ENCODE data around the gene XCL1. TPM values are rescaled to one million over a fixed set of nuclear protein-coding genes. Genes with fewer than 3 reads are reported as not detected.

XCL1 gene
- total RNA-seq, 1 experiment from 2014 or later = not detected

- peak overlapping the region; percentile 3 for H2AFZ ChIP-seq (ENCODE audit: low read depth, low read length, poor library complexity, severe bottlenecking)
- CTCF ChIA-PET = interaction anchor here (1.3 kb wide), 1 partner anchor 8 kb away, joined by 7 read pairs; no protein-coding TSS in a partner anchor
- H3K9me2 ChIP-seq (ENCODE audit: insufficient read depth) = no peaks in the 10 kb centered on the region
- peak overlapping the region; percentile 27 for H3K4me2 ChIP-seq (ENCODE audit: low read length)
- DNase-seq (ENCODE audit: low read depth, low spot score) (no peak), ATAC-seq (no peak)
- H3K27me3 ChIP-seq (ENCODE audit: insufficient read depth, low read length) = no peaks in the 10 kb centered on the region
- BruUV-seq (replicated peaks) = no TSS peak
- no peak overlapping the region for H3K27ac ChIP-seq (ENCODE audit: low read depth, low read length)
- H3K79me2 ChIP-seq (ENCODE audit: insufficient read depth, low read length) = no peaks in the 10 kb centered on the region
- TF ChIP-seq POLR2A (IDR thresholded peaks at IDR 0.05; ENCODE audit: borderline replicate concordance, extremely low read depth, insufficient read depth, insufficient read length) = no peak
- no peaks in the 10 kb centered on the region for H3K9me3 ChIP-seq (ENCODE audit: control insufficient read depth in 1 of 2, insufficient read depth in 1 of 2, low read depth in 1 of 2, low read length in 2 of 2)
- H3K4me1 ChIP-seq (ENCODE audit: control insufficient read depth in 1 of 2, insufficient read depth in 2 of 2, low read length in 2 of 2) = peaks cover 0 to 14% of the 10 kb centered on the region in 2 experiments; a peak in 2 of 4 replicates
- no peaks in the 10 kb centered on the region for H4K20me1 ChIP-seq (ENCODE audit: insufficient read depth)
- H3K9ac ChIP-seq (ENCODE audit: low read length) = no peak overlapping the region
- H3K4me3 ChIP-seq (replicated peaks in 1 of 2; ENCODE audit: low read depth in 1 of 2, low read length in 2 of 2) = no peak overlapping the region
- POLR2A ChIA-PET = no interaction called here
- intact Hi-C loops (cut with micrococcal nuclease) = no loop called here
- no peaks in the 10 kb centered on the region for H3K36me3 ChIP-seq (ENCODE audit: control insufficient read depth in 1 of 2, insufficient read depth in 2 of 2, low read length in 2 of 2)
- RAD21 ChIA-PET (ENCODE audit: low non-redundant PET in 1 of 2, low total read pairs in 2 of 2, uncharacterized antibody in 2 of 2, unreplicated experiment in 2 of 2) = no interaction called here
Observed at GRCh38 chr1:168629466-168629865, 53.1 kb downstream of the XCL1 start.

Other genes with a start within 250 kb of the XCL1 start
- not detected for gene XCL2, start 32.6 kb upstream of the XCL1 start, total RNA-seq (2021; ENCODE audit: unreplicated experiment)
- gene DPT, start 152.6 kb downstream of the XCL1 start, total RNA-seq (2021; ENCODE audit: unreplicated experiment) = not detected